ENCODE measurements around the gene PIM2.
"Not testable (repeated sequence)": the region's sequence is repeated elsewhere in the genome, so short reads cannot be mapped to it uniquely, and the experiment has no call there.

The PIM2 gene

GRCh38 chrX:48890296-48890925 is 28.4 kb downstream of the PIM2 start:
- Histone ChIP-seq H3K9ac (ENCODE audit: low read depth, low read length) (peak overlapping the region; percentile 51; the same call in 1 of the 2 replicates), H3K4me1 (ENCODE audit: insufficient read depth, low read length) (peaks cover 11% of the 10 kb centered on the region; the same call in 1 of the 2 replicates), H3K36me3 (ENCODE audit: insufficient read depth, low read length) (no peaks in the 10 kb centered on the region; the same call in 1 of the 2 replicates), H3K9me3 (ENCODE audit: control insufficient read depth, insufficient read depth, low read length) (no peaks in the 10 kb centered on the region)

GRCh38 chrX:48886586-48886985 is 32.2 kb downstream of the PIM2 start:
- H3K9ac ChIP-seq (ENCODE audit: low read depth, low read length); H3K36me3 ChIP-seq (ENCODE audit: insufficient read depth, low read length); H3K9me3 ChIP-seq (ENCODE audit: control insufficient read depth, insufficient read depth, low read length): not testable (repeated sequence)
- H3K4me1 ChIP-seq (ENCODE audit: insufficient read depth, low read length) = peaks cover 11% of the 10 kb centered on the region; the same call in 1 of the 2 replicates

- Histone ChIP-seq H3K9me3 (ENCODE audit: control insufficient read depth, insufficient read depth, low read length) (no peaks in the 10 kb centered on the region), H3K36me3 (ENCODE audit: insufficient read depth, low read length) (no peaks in the 10 kb centered on the region), H3K4me1 (ENCODE audit: insufficient read depth, low read length) (no peaks in the 10 kb centered on the region), H3K9ac (ENCODE audit: low read depth, low read length) (no peak overlapping the region)
Observed at GRCh38 chrX:48883729-48884128, 35.1 kb downstream of the PIM2 start.

GRCh38 chrX:48876944-48877343 is 41.9 kb downstream of the PIM2 start:
- not testable (repeated sequence) for H3K4me1 ChIP-seq (ENCODE audit: insufficient read depth, low read length); H3K9me3 ChIP-seq (ENCODE audit: control insufficient read depth, insufficient read depth, low read length); H3K36me3 ChIP-seq (ENCODE audit: insufficient read depth, low read length)

GRCh38 chrX:48872017-48872416 is 46.8 kb downstream of the PIM2 start:
- not testable (repeated sequence) for H3K9me3 ChIP-seq (ENCODE audit: control insufficient read depth, insufficient read depth, low read length); H3K4me1 ChIP-seq (ENCODE audit: insufficient read depth, low read length); H3K36me3 ChIP-seq (ENCODE audit: insufficient read depth, low read length); H3K9ac ChIP-seq (ENCODE audit: low read depth, low read length)

More at GRCh38 chrX:48876944-48877343, 41.9 kb downstream of the PIM2 start:
- H3K9ac ChIP-seq (ENCODE audit: low read depth, low read length) = not testable (repeated sequence)

GRCh38 chrX:48864210-48864609 is 54.6 kb downstream of the PIM2 start:
- no peak overlapping the region for H3K9ac ChIP-seq (ENCODE audit: low read depth, low read length)
- no peaks in the 10 kb centered on the region for H3K4me1 ChIP-seq (ENCODE audit: insufficient read depth, low read length)
- H3K9me3 ChIP-seq (ENCODE audit: control insufficient read depth, insufficient read depth, low read length) = no peaks in the 10 kb centered on the region
- no peaks in the 10 kb centered on the region for H3K36me3 ChIP-seq (ENCODE audit: insufficient read depth, low read length)
